Ascending aorta (tissue), 2 donors: Measurements from ENCODE around the gene HIKESHI. TPM values are rescaled to one million over a fixed set of nuclear protein-coding genes. Genes with fewer than 3 reads are reported as not detected.

ENCODE experiments used
- DNase-seq, 2 donors: peaks; one replicate each; pipeline ENCODE4 v3.0.0-alpha.2; 2019; ENCODE audit warnings: low spot score in 2 of 2
- H3K27ac ChIP-seq, 2 donors: fragments of 200-600 bp; sonication (generic); one replicate each; pipeline ENCODE4 v1.5.1; 2016 to 2017; ENCODE audit warnings: mild to moderate bottlenecking in 1 of 2
- H3K27me3 ChIP-seq: fragments of 200-600 bp; sonication (generic); one replicate; pipeline ENCODE4 v1.5.1; 2017
- H3K36me3 ChIP-seq, 2 donors: fragments of 200-600 bp; sonication (generic); one replicate each; pipeline ENCODE4 v1.5.1; 2016
- H3K4me1 ChIP-seq, 2 donors: fragments of 200-600 bp; sonication (generic); one replicate each; pipeline ENCODE4 v1.5.1; 2016 to 2017; ENCODE audit warnings: mild to moderate bottlenecking in 1 of 2
- H3K4me3 ChIP-seq, 2 donors: fragments of 200-600 bp; sonication (generic); one replicate each; pipeline ENCODE4 v1.5.1; 2016 to 2017; ENCODE audit warnings: mild to moderate bottlenecking in 1 of 2
- H3K9me3 ChIP-seq, 2 donors: fragments of 200-600 bp; sonication (generic); one replicate each; pipeline ENCODE4 v1.5.1; 2016
- CTCF ChIP-seq, 3 experiments: fragments of 200-600 bp in 2 of 3; fragments of 450-650 bp in 1 of 3; sonication (generic) in 2 of 3; IDR thresholded peaks; one replicate each; pipeline ENCODE4 v1.5.1; 2016 to 2019; ENCODE audit warnings: antibody characterized with exemption in 3 of 3, mild to moderate bottlenecking in 1 of 3, moderate library complexity in 1 of 3
- intact Hi-C: fragments of 100-400 bp; cut with DNase I; formaldehyde crosslinking; loops from one replicate; pipeline ENCODE4 v1.15.1; 2023
- total RNA-seq: library from RNA; depleted of rRNA; stranded (reverse); fragments of >200 nt; gene quantifications from one replicate; pipeline ENCODE4 v1.1.0, GENCODE V29; 2016

The HIKESHI gene
- total RNA-seq, 1 donor from 2014 or later = 28.9 TPM

DNA sequence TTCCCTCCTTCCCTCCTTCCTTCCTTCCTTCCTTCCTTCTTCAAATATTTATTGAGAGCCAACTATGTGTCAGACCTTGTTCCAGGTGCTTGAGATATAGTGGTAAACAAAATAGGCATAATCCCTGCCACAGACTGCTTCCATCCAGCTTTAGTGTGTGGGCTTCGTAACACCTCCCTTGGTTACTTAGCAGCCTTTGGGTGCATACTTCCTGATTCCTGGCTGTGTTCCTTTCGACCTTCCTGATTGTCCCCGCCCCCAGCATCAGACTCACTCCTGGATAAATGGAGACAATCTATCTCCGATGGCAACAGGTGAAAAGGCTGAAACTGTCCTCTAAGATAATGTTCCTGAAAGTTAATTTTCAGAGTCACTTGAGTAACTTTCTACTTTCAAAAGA, 86.2 kb downstream of the HIKESHI start:
- Histone ChIP-seq H3K36me3 (no peaks in the 10 kb centered on the region), H3K4me1 (no peaks in the 10 kb centered on the region), H3K9me3 (no peaks in the 10 kb centered on the region), H3K27me3 (no peaks in the 10 kb centered on the region), H3K27ac (no peak overlapping the region), H3K4me3 (no peak overlapping the region)
- intact Hi-C loops = no loop called here
- TF ChIP-seq CTCF (IDR thresholded peaks at IDR 0.05) = no peak
- DNase-seq = no peak

- Histone ChIP-seq H3K36me3 (no peaks in the 10 kb centered on the region), H3K4me3 (no peak overlapping the region), H3K9me3 (no peaks in the 10 kb centered on the region), H3K4me1 (peaks cover 0 to 2% of the 10 kb centered on the region in 2 donors), H3K27ac (no peak overlapping the region), H3K27me3 (no peaks in the 10 kb centered on the region)
- no peak for TF ChIP-seq CTCF (IDR thresholded peaks at IDR 0.05)
- intact Hi-C loops = no loop called here
- no peak for DNase-seq
These were observed 88.4 kb downstream of the HIKESHI start for GRCh38 chr11:86390487-86390886.

- no peak for DNase-seq
- Histone ChIP-seq H3K4me3 (no peak overlapping the region), H3K4me1 (peaks cover 0 to 2% of the 10 kb centered on the region in 2 donors), H3K27me3 (no peaks in the 10 kb centered on the region), H3K9me3 (no peaks in the 10 kb centered on the region), H3K36me3 (no peaks in the 10 kb centered on the region), H3K27ac (peak overlapping the region in 1 of 2 donors; percentile 13)
- intact Hi-C loops = no loop called here
- TF ChIP-seq CTCF (IDR thresholded peaks at IDR 0.05) = no peak
These were observed 93.1 kb downstream of the HIKESHI start for GRCh38 chr11:86395061-86395551.

Other genes starting within 250 kb of the HIKESHI start
- 158 TPM for gene PICALM, start 233.2 kb upstream of the HIKESHI start, total RNA-seq
- 16.1 TPM for gene EED, start 57.5 kb upstream of the HIKESHI start, total RNA-seq
- gene CCDC81, start 72.6 kb downstream of the HIKESHI start, total RNA-seq = 36.5 TPM